ENCODE data around the gene FOXP2. TPM values are rescaled to one million over a fixed set of nuclear protein-coding genes. Genes with fewer than 3 reads are reported as not detected.

The FOXP2 gene
- total and polyA plus RNA-seq, 2 donors (not counting 1 experiment from before 2014, with no cell fraction given): not detected

GRCh38 chr7:114405427-114405826 lies 9.2 kb upstream of the FOXP2 start:
- no peak overlapping the region for H2AFZ ChIP-seq (ENCODE audit: insufficient read depth, low read depth, low read length, poor library complexity, severe bottlenecking)
- H3K4me1 ChIP-seq (ENCODE audit: control insufficient read depth in 2 of 2, insufficient read depth in 2 of 2, low read length in 2 of 2): no peaks in the 10 kb centered on the region
- H3K27ac Mint-ChIP-seq: no peak overlapping the region
- 20% methylated on average over 1 of the region's 2 CpGs for WGBS (ENCODE audit: insufficient coverage)
- no peak overlapping the region for H3K4me3 ChIP-seq (ENCODE audit: control extremely low read depth in 1 of 5, extremely low read depth in 1 of 5, insufficient read depth in 1 of 5, low read depth in 2 of 5, low read length in 4 of 5)
- ATAC-seq (ENCODE audit: low read depth) (no peak), DNase-seq (no peak)
- no peaks in the 10 kb centered on the region for H3K4me1 Mint-ChIP-seq
- POLR2A ChIA-PET: no interaction called here
- no peaks in the 10 kb centered on the region for H3K27me3 Mint-ChIP-seq
- H3K9me3 ChIP-seq (ENCODE audit: control extremely low read depth in 1 of 3, control insufficient read depth in 2 of 3, insufficient read depth in 1 of 3, low read length in 2 of 3): no peaks in the 10 kb centered on the region
- no peak overlapping the region for H3K4me3 Mint-ChIP-seq
- no peaks in the 10 kb centered on the region for H3K9me3 Mint-ChIP-seq (ENCODE audit: insufficient read depth)
- CTCF ChIA-PET: no interaction called here
- no peaks in the 10 kb centered on the region for H3K36me3 ChIP-seq (replicated peaks in 1 of 2; ENCODE audit: control extremely low read depth in 1 of 2, control insufficient read depth in 1 of 2, extremely low read depth in 1 of 2, insufficient read depth in 2 of 2, low read length in 1 of 2)
- H3K27me3 ChIP-seq (replicated peaks in 1 of 4; ENCODE audit: control extremely low read depth in 1 of 4, control insufficient read depth in 3 of 4, insufficient read depth in 4 of 4, low read length in 3 of 4): no peaks in the 10 kb centered on the region
- H3K27ac ChIP-seq (ENCODE audit: low read length in 2 of 2): no peak overlapping the region
- no peak overlapping the region for H3K4me2 ChIP-seq (replicated peaks; ENCODE audit: low read depth, low read length, poor library complexity, severe bottlenecking)
- intact Hi-C loops (cut with micrococcal nuclease): loop anchor here (1.0 to 10.0 kb wide), 2 partner anchors 8 to 381 kb away; no protein-coding TSS in a partner anchor
- no peaks in the 10 kb centered on the region for H3K79me2 ChIP-seq (ENCODE audit: control insufficient read depth, insufficient read depth, low read length)
- no peak overlapping the region for H3K9ac ChIP-seq (ENCODE audit: low read length)
- TF ChIP-seq EZH2 (IDR thresholded peaks at IDR 0.05; ENCODE audit: borderline replicate concordance, insufficient read depth, low read depth, low read length, poor library complexity, severe bottlenecking) (no peak), CTCF (IDR thresholded peaks at IDR 0.05) (no peak)
- H4K20me1 ChIP-seq (ENCODE audit: control insufficient read depth, insufficient read depth, low read length, poor library complexity, severe bottlenecking): no peaks in the 10 kb centered on the region

- no peaks in the 10 kb centered on the region for H4K20me1 ChIP-seq (ENCODE audit: control insufficient read depth, insufficient read depth, low read length, poor library complexity, severe bottlenecking)
- ATAC-seq (ENCODE audit: low read depth) (no peak), DNase-seq (no peak)
- H3K9me3 ChIP-seq (ENCODE audit: control extremely low read depth in 1 of 3, control insufficient read depth in 2 of 3, insufficient read depth in 1 of 3, low read length in 2 of 3): no peaks in the 10 kb centered on the region
- no peaks in the 10 kb centered on the region for H3K4me1 Mint-ChIP-seq
- H3K9ac ChIP-seq (ENCODE audit: low read length): no peak overlapping the region
- H2AFZ ChIP-seq (ENCODE audit: insufficient read depth, low read depth, low read length, poor library complexity, severe bottlenecking): no peak overlapping the region
- no peak for TF ChIP-seq EZH2 (IDR thresholded peaks at IDR 0.05; ENCODE audit: borderline replicate concordance, insufficient read depth, low read depth, low read length, poor library complexity, severe bottlenecking)
- no peak for TF ChIP-seq CTCF (IDR thresholded peaks at IDR 0.05)
- ChIA-PET CTCF (no interaction called here), POLR2A (no interaction called here)
- H3K4me3 ChIP-seq (ENCODE audit: control extremely low read depth in 1 of 5, extremely low read depth in 1 of 5, insufficient read depth in 1 of 5, low read depth in 2 of 5, low read length in 4 of 5): no peak overlapping the region
- H3K27me3 ChIP-seq (replicated peaks in 1 of 4; ENCODE audit: control extremely low read depth in 1 of 4, control insufficient read depth in 3 of 4, insufficient read depth in 4 of 4, low read length in 3 of 4): no peaks in the 10 kb centered on the region
- no peaks in the 10 kb centered on the region for H3K27me3 Mint-ChIP-seq
- no peaks in the 10 kb centered on the region for H3K4me1 ChIP-seq (ENCODE audit: control insufficient read depth in 2 of 2, insufficient read depth in 2 of 2, low read length in 2 of 2)
- no peak overlapping the region for H3K4me3 Mint-ChIP-seq
- H3K27ac Mint-ChIP-seq: no peak overlapping the region
- H3K36me3 ChIP-seq (replicated peaks in 1 of 2; ENCODE audit: control extremely low read depth in 1 of 2, control insufficient read depth in 1 of 2, extremely low read depth in 1 of 2, insufficient read depth in 2 of 2, low read length in 1 of 2): no peaks in the 10 kb centered on the region
- H3K4me2 ChIP-seq (replicated peaks; ENCODE audit: low read depth, low read length, poor library complexity, severe bottlenecking): no peak overlapping the region
- intact Hi-C loops (cut with micrococcal nuclease): loop anchor here (10.0 kb wide), 1 partner anchor 385 kb away; no protein-coding TSS in a partner anchor
- H3K79me2 ChIP-seq (ENCODE audit: control insufficient read depth, insufficient read depth, low read length): no peaks in the 10 kb centered on the region
- no CpG with 5 or more reads among the region's 1 CpG for WGBS (ENCODE audit: insufficient coverage)
- H3K9me3 Mint-ChIP-seq (ENCODE audit: insufficient read depth): no peaks in the 10 kb centered on the region
- H3K27ac ChIP-seq (ENCODE audit: low read length in 2 of 2): no peak overlapping the region
These were observed 4.9 kb upstream of the FOXP2 start for GRCh38 chr7:114409750-114410149.

All from B cell (primary cell).